HEK293 (cell line): ENCODE data around the gene PLAGL1.
A peak's percentile ranks its signal among the peaks of the same experiment; 100 is the strongest.

Experiments used
- CTCF ChIA-PET: fragments of 350-600 bp; formaldehyde crosslinking; extraction: SDS; loops from one replicate; lab custom pipeline; 2021; ENCODE audit warnings: antibody characterized with exemption; lab: Yijun Ruan, JAX
- POLR2A ChIA-PET: fragments of 300-600 bp; formaldehyde crosslinking; extraction: SDS; loops from one replicate; lab custom pipeline; 2020; ENCODE audit warnings: antibody characterized with exemption, inconsistent platforms; lab: Yijun Ruan, JAX
- H3K27ac ChIP-seq: fragments of 200-500 bp; sonication (Bioruptor generic); 2 replicates; pipeline ENCODE4 v1.5.1; 2014; ENCODE audit warnings: low read depth, low read length, control low read depth, inconsistent platforms; ENCODE audit errors: extremely low read depth
- H3K36me3 ChIP-seq, 2 experiments: fragments of 200-500 bp in 1 of 2; sonication (Bioruptor generic) in 1 of 2; 1 replicate in 1 of 2; 2 replicates in 1 of 2; pipeline ENCODE4 v1.5.1; 2014 to 2017; ENCODE audit warnings: inconsistent platforms in 2 of 2, low read length in 2 of 2; ENCODE audit not compliant: control insufficient read depth in 2 of 2, insufficient read depth in 1 of 2
- H3K4me1 ChIP-seq: fragments of 200-500 bp; sonication (Bioruptor generic); 2 replicates; pipeline ENCODE4 v1.5.1; 2014; ENCODE audit warnings: mild to moderate bottlenecking, low read length, inconsistent platforms; ENCODE audit not compliant: control insufficient read depth, insufficient read depth
- H3K4me3 ChIP-seq: 2 replicates; pipeline ENCODE4 v1.5.1; 2011; ENCODE audit warnings: low read depth, mild to moderate bottlenecking, control low read depth, low read length, moderate library complexity
- H3K9me3 ChIP-seq: fragments of 200-500 bp; sonication (Bioruptor generic); 2 replicates; pipeline ENCODE4 v1.5.1; 2014; ENCODE audit warnings: low read depth, low read length, inconsistent platforms; ENCODE audit not compliant: control insufficient read depth, insufficient read depth
- BCL11A ChIP-seq: fragments of 450-650 bp; formaldehyde crosslinking; IDR thresholded peaks from 2 replicates; pipeline ENCODE4 v1.5.1; 2016; ENCODE audit warnings: low read depth, missing biosample characterization, missing genetic modification characterization
- IKZF3 ChIP-seq: fragments of 450-650 bp; IDR thresholded peaks from 2 replicates; pipeline ENCODE4 v1.5.0; 2018; ENCODE audit warnings: missing biosample characterization, mild to moderate bottlenecking, missing genetic modification characterization, moderate library complexity
- OVOL3 ChIP-seq: fragments of 450-650 bp; formaldehyde crosslinking; IDR thresholded peaks from 2 replicates; pipeline ENCODE4 v1.5.1; 2016; ENCODE audit warnings: missing biosample characterization, missing genetic modification characterization
- SALL2 ChIP-seq: fragments of 450-650 bp; formaldehyde crosslinking; IDR thresholded peaks from 2 replicates; pipeline ENCODE4 v1.5.0; 2017; ENCODE audit warnings: missing biosample characterization, mild to moderate bottlenecking, missing genetic modification characterization, borderline replicate concordance
- SETDB1 ChIP-seq: IDR thresholded peaks from one replicate; pipeline ENCODE4 v1.6.1; 2017; ENCODE audit warnings: mild to moderate bottlenecking, low read length, moderate library complexity, mixed read lengths; ENCODE audit not compliant: insufficient read length
- TRIM28 ChIP-seq: IDR thresholded peaks from 2 replicates; pipeline ENCODE4 v1.6.1; 2011; ENCODE audit warnings: low read length, control low read depth, borderline replicate concordance
- ZBTB17 ChIP-seq: fragments of 450-650 bp; formaldehyde crosslinking; IDR thresholded peaks from 2 replicates; pipeline ENCODE4 v1.5.1; 2016; ENCODE audit warnings: missing biosample characterization, missing genetic modification characterization
- ZFP3 ChIP-seq: fragments of 450-650 bp; formaldehyde crosslinking; IDR thresholded peaks from 2 replicates; pipeline ENCODE4 v1.5.1; 2016; ENCODE audit warnings: low read depth, missing biosample characterization, missing genetic modification characterization
- ZFP37 ChIP-seq: fragments of 450-650 bp; formaldehyde crosslinking; IDR thresholded peaks from 2 replicates; pipeline ENCODE4 v1.5.1; 2016; ENCODE audit warnings: missing biosample characterization, missing genetic modification characterization
- ZNF132 ChIP-seq: fragments of 450-650 bp; formaldehyde crosslinking; IDR thresholded peaks from 2 replicates; pipeline ENCODE4 v1.5.1; 2017; ENCODE audit warnings: missing biosample characterization, missing genetic modification characterization, borderline replicate concordance
- ZNF2 ChIP-seq: fragments of 450-650 bp; formaldehyde crosslinking; IDR thresholded peaks from 2 replicates; pipeline ENCODE4 v1.5.1; 2016; ENCODE audit warnings: missing biosample characterization, missing genetic modification characterization
- ZNF274 ChIP-seq, 2 experiments: fragments of 200-500 bp in 1 of 2; fragments of 450-650 bp in 1 of 2; sonication (Bioruptor generic) in 1 of 2; formaldehyde crosslinking in 1 of 2; IDR thresholded peaks; 2 replicates each; pipeline versions ENCODE4 v1.5.1 to v1.6.1; 2014 to 2016; ENCODE audit warnings: borderline replicate concordance in 1 of 2, inconsistent platforms in 1 of 2, low read length in 1 of 2, missing biosample characterization in 1 of 2, missing genetic modification characterization in 1 of 2
- ZNF354C ChIP-seq: fragments of 450-650 bp; formaldehyde crosslinking; IDR thresholded peaks from 2 replicates; pipeline ENCODE4 v1.5.1; 2016; ENCODE audit warnings: missing biosample characterization, missing genetic modification characterization, low read depth, borderline replicate concordance
- ZNF514 ChIP-seq: fragments of 450-650 bp; formaldehyde crosslinking; IDR thresholded peaks from 2 replicates; pipeline ENCODE4 v1.5.1; 2016; ENCODE audit warnings: missing biosample characterization, missing genetic modification characterization
- ZNF654 ChIP-seq: fragments of 450-650 bp; formaldehyde crosslinking; IDR thresholded peaks from 2 replicates; pipeline ENCODE4 v1.5.1; 2016; ENCODE audit warnings: low read depth, missing biosample characterization, missing genetic modification characterization
- ZNF670 ChIP-seq: fragments of 450-650 bp; formaldehyde crosslinking; IDR thresholded peaks from 2 replicates; pipeline ENCODE4 v1.5.1; 2016; ENCODE audit warnings: missing biosample characterization, missing genetic modification characterization, low read depth
- ZSCAN30 ChIP-seq: fragments of 450-650 bp; IDR thresholded peaks from 2 replicates; pipeline ENCODE4 v1.5.1; 2018; ENCODE audit warnings: missing biosample characterization, mild to moderate bottlenecking, missing genetic modification characterization, moderate library complexity
- TF ChIP-seq, protein P1 (sequence below): fragments of 450-650 bp; formaldehyde crosslinking; IDR thresholded peaks from 2 replicates; pipeline ENCODE4 v1.5.1; 2016; ENCODE audit warnings: missing biosample characterization, missing genetic modification characterization
- TF ChIP-seq, protein P2 (sequence below): fragments of 450-650 bp; formaldehyde crosslinking; IDR thresholded peaks from 2 replicates; pipeline ENCODE4 v1.5.1; 2016; ENCODE audit warnings: missing biosample characterization, missing genetic modification characterization
- TF ChIP-seq, protein P3 (sequence below): fragments of 450-650 bp; formaldehyde crosslinking; optimal IDR thresholded peaks from 2 replicates; pipeline ENCODE3; 2016; ENCODE audit warnings: missing biosample characterization, mild to moderate bottlenecking, missing genetic modification characterization
- TF ChIP-seq, protein P4 (sequence below): fragments of 450-650 bp; formaldehyde crosslinking; IDR thresholded peaks from 2 replicates; pipeline ENCODE4 v1.5.1; 2016; ENCODE audit warnings: missing biosample characterization, missing genetic modification characterization
- TF ChIP-seq, protein P5 (sequence below): sonication (generic); formaldehyde crosslinking; IDR thresholded peaks from 2 replicates; pipeline ENCODE4 v1.8.1; 2022; ENCODE audit warnings: mild to moderate bottlenecking, moderate library complexity, missing genetic modification reagents

Gene PLAGL1

DNA sequence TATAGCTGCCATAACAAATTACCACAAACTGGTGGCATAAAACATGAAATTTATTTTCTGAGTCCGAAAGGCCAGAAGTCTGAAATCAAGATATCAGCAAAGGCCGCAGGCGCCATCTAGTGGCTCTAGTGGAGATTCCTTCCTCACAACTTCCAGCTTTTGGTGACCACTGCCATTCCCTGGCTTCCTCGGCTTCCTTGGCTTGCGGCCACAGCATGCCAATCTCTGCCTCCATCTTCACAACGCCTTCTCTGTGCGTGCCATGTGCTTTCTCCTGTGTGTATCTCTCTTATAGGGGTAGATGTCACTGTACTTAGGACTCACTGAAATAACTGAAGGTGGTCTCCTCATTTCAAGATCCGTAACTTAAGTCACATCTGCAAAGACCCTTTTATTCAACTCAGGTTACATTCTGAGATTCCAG lies 5.4 kb upstream of the PLAGL1 start:
- ChIA-PET CTCF (interaction anchor here (0.5 to 5.8 kb wide), 49 partner anchors 8 to 1633 kb away, joined by 3 to 110 read pairs (median 4); partner anchors contain the start of gene LTV1), POLR2A (interaction anchor here (1.5 kb wide), 1 partner anchor 170 kb away, joined by 3 read pairs; the partner anchor contains the start of gene LTV1)
- no peaks in the 10 kb centered on the region for H3K4me1 ChIP-seq
- no peak overlapping the region for H3K27ac ChIP-seq
- H3K9me3 ChIP-seq: no peaks in the 10 kb centered on the region
- no peaks in the 10 kb centered on the region for H3K36me3 ChIP-seq
- H3K4me3 ChIP-seq: no peak overlapping the region
- TF ChIP-seq, protein P1, sequence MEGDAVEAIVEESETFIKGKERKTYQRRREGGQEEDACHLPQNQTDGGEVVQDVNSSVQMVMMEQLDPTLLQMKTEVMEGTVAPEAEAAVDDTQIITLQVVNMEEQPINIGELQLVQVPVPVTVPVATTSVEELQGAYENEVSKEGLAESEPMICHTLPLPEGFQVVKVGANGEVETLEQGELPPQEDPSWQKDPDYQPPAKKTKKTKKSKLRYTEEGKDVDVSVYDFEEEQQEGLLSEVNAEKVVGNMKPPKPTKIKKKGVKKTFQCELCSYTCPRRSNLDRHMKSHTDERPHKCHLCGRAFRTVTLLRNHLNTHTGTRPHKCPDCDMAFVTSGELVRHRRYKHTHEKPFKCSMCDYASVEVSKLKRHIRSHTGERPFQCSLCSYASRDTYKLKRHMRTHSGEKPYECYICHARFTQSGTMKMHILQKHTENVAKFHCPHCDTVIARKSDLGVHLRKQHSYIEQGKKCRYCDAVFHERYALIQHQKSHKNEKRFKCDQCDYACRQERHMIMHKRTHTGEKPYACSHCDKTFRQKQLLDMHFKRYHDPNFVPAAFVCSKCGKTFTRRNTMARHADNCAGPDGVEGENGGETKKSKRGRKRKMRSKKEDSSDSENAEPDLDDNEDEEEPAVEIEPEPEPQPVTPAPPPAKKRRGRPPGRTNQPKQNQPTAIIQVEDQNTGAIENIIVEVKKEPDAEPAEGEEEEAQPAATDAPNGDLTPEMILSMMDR: peak; percentile 65
- peak; percentile 97 for TF ChIP-seq ZNF654
- TF ChIP-seq ZBTB17 (tag by site-specific recombination): no peak
- TF ChIP-seq SETDB1: peak; percentile 90
- peak; percentile 75; the same call in 1 of the 2 replicates for TF ChIP-seq ZNF2
- TF ChIP-seq IKZF3 (tag by site-specific recombination): 0 out of 2 replicates have a peak, but pooled peaks have one; percentile 41
- peak; percentile 92; the same call in 1 of the 2 replicates for TF ChIP-seq TRIM28
- TF ChIP-seq BCL11A (tag by site-specific recombination): no peak
- TF ChIP-seq ZFP37 (tag by site-specific recombination): 0 out of 2 replicates have a peak, but pooled peaks have one; percentile 44
- 0 out of 2 replicates have a peak, but pooled peaks have one; percentile 44 for TF ChIP-seq ZSCAN30 (tag by site-specific recombination)
- TF ChIP-seq, all 188 proteins: peak for 8

DNA sequence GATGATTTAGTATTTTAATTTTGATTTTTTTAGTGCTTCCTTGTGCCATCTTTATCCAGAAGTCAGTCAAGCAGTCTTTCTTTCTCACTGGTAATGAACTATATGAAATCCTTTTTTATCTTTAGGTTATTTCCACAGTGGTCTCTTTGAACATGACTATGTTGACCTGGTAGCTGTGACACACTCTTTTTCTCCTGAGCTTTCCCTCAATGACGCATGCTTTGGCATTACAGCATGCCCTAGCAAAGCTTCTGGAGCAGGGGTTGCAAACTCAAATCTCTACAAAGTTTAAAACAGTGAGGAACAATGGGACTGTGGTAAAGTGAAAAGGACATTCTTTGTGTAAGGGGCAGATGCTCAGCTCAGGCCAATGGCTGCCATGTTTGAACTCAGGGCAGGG lies 4.5 kb upstream of the PLAGL1 start:
- Histone ChIP-seq H3K27ac (no peak overlapping the region), H3K9me3 (no peaks in the 10 kb centered on the region), H3K36me3 (no peaks in the 10 kb centered on the region), H3K4me3 (no peak overlapping the region), H3K4me1 (no peaks in the 10 kb centered on the region)
- ChIA-PET POLR2A (interaction anchor here (1.0 to 1.5 kb wide), 2 partner anchors 72 to 170 kb away, joined by 3 to 4 read pairs; partner anchors contain the start of gene LTV1), CTCF (interaction anchor here (0.5 to 5.8 kb wide), 32 partner anchors 8 to 1538 kb away, joined by 3 to 110 read pairs (median 6); no protein-coding TSS in a partner anchor)
- no peak for TF ChIP-seq ZNF354C (tag by site-specific recombination)
- TF ChIP-seq ZNF132 (tag by site-specific recombination): no peak
- TF ChIP-seq ZNF670: no peak
- TF ChIP-seq ZFP3 (tag by site-specific recombination): no peak
- TF ChIP-seq, protein P2, sequence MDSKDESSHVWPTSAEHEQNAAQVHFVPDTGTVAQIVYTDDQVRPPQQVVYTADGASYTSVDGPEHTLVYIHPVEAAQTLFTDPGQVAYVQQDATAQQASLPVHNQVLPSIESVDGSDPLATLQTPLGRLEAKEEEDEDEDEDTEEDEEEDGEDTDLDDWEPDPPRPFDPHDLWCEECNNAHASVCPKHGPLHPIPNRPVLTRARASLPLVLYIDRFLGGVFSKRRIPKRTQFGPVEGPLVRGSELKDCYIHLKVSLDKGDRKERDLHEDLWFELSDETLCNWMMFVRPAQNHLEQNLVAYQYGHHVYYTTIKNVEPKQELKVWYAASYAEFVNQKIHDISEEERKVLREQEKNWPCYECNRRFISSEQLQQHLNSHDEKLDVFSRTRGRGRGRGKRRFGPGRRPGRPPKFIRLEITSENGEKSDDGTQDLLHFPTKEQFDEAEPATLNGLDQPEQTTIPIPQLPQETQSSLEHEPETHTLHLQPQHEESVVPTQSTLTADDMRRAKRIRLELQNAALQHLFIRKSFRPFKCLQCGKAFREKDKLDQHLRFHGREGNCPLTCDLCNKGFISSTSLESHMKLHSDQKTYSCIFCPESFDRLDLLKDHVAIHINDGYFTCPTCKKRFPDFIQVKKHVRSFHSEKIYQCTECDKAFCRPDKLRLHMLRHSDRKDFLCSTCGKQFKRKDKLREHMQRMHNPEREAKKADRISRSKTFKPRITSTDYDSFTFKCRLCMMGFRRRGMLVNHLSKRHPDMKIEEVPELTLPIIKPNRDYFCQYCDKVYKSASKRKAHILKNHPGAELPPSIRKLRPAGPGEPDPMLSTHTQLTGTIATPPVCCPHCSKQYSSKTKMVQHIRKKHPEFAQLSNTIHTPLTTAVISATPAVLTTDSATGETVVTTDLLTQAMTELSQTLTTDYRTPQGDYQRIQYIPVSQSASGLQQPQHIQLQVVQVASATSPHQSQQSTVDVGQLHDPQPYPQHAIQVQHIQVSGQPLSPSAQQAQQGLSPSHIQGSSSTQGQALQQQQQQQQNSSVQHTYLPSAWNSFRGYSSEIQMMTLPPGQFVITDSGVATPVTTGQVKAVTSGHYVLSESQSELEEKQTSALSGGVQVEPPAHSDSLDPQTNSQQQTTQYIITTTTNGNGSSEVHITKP (tag by site-specific recombination): no peak
- TF ChIP-seq, protein P3, sequence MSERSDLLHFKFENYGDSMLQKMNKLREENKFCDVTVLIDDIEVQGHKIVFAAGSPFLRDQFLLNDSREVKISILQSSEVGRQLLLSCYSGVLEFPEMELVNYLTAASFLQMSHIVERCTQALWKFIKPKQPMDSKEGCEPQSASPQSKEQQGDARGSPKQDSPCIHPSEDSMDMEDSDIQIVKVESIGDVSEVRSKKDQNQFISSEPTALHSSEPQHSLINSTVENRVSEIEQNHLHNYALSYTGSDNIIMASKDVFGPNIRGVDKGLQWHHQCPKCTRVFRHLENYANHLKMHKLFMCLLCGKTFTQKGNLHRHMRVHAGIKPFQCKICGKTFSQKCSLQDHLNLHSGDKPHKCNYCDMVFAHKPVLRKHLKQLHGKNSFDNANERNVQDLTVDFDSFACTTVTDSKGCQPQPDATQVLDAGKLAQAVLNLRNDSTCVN (tag by site-specific recombination): no peak
- TF ChIP-seq SALL2: no peak
- TF ChIP-seq ZNF274 (IDR thresholded peaks at IDR 0.05; ENCODE audit: low read length): no peak
- TF ChIP-seq ZNF274 (tag by site-specific recombination; IDR thresholded peaks at IDR 0.05; ENCODE audit: borderline replicate concordance): no peak
- TF ChIP-seq, protein P4, sequence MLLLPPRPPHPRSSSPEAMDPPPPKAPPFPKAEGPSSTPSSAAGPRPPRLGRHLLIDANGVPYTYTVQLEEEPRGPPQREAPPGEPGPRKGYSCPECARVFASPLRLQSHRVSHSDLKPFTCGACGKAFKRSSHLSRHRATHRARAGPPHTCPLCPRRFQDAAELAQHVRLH (tag by site-specific recombination): no peak
- no peak for TF ChIP-seq OVOL3
- TF ChIP-seq, protein P5, sequence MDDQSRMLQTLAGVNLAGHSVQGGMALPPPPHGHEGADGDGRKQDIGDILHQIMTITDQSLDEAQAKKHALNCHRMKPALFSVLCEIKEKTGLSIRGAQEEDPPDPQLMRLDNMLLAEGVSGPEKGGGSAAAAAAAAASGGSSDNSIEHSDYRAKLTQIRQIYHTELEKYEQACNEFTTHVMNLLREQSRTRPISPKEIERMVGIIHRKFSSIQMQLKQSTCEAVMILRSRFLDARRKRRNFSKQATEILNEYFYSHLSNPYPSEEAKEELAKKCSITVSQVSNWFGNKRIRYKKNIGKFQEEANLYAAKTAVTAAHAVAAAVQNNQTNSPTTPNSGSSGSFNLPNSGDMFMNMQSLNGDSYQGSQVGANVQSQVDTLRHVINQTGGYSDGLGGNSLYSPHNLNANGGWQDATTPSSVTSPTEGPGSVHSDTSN (CRISPR knock-in tag): no peak
- no peak for TF ChIP-seq ZNF514 (tag by site-specific recombination)
